ENCODE results near the gene RNF6. TPM values are rescaled to one million over a fixed set of nuclear protein-coding genes. Genes with fewer than 3 reads are reported as not detected.

Gene RNF6
- total and polyA plus RNA-seq, 5 donors, result 11.1 to 24.7 (median 21.5) TPM

- Histone ChIP-seq H3K27me3 (ENCODE audit: control insufficient read depth, insufficient read depth) (no peaks in the 10 kb centered on the region), H3K27ac (ENCODE audit: low read length) (no peak overlapping the region), H3K4me3 (ENCODE audit: low read length) (no peak overlapping the region), H3K9me3 (ENCODE audit: control insufficient read depth, low read length) (no peaks in the 10 kb centered on the region), H3K4me1 (ENCODE audit: control insufficient read depth, insufficient read depth, low read length) (no peaks in the 10 kb centered on the region)
- DNase-seq (no peak), ATAC-seq (no peak)
- intact Hi-C loops (cut with DNase I), result no loop called here
- 70% methylated on average over 7 of the region's 7 CpGs for WGBS
Measured at GRCh38 chr13:26225896-26226617, 3.9 kb upstream of the RNF6 start.

GRCh38 chr13:26222520-26223046 is 469 bp upstream of the RNF6 start:
- Histone ChIP-seq H3K4me3 (ENCODE audit: low read length) (peak overlapping the region; percentile 76), H3K27me3 (ENCODE audit: control insufficient read depth, insufficient read depth) (no peaks in the 10 kb centered on the region), H3K27ac (ENCODE audit: low read length) (peak overlapping the region; percentile 96), H3K9me3 (ENCODE audit: control insufficient read depth, low read length) (no peaks in the 10 kb centered on the region), H3K4me1 (ENCODE audit: control insufficient read depth, insufficient read depth, low read length) (no peaks in the 10 kb centered on the region)
- ATAC-seq (peak; percentile 82 to 83), DNase-seq (no peak)
- 21% methylated on average over 16 of the region's 16 CpGs for WGBS
- intact Hi-C loops (cut with DNase I), result no loop called here

DNA sequence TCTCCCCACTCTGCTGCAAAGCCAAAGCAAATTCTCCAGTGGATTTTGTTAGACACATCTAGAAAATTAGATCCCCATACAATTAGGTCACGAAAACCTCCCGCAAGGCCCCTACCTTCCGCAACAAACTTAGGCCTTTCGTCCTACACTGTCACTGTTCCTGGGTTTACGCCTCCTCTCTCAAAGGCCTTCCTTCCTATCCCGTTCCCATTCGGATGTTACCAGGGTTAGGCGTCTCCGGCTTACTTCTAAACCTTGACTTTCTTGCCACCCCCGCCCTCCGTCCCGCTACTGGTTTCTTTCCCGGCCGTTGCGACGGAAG is 754 bp downstream of the RNF6 start:
- DNase-seq (no peak), ATAC-seq (peak; percentile 54 to 78)
- no peaks in the 10 kb centered on the region for H3K4me1 ChIP-seq (ENCODE audit: control insufficient read depth, insufficient read depth, low read length)
- intact Hi-C loops (cut with DNase I), result no loop called here
- no peaks in the 10 kb centered on the region for H3K27me3 ChIP-seq (ENCODE audit: control insufficient read depth, insufficient read depth)
- H3K9me3 ChIP-seq (ENCODE audit: control insufficient read depth, low read length), result no peaks in the 10 kb centered on the region
- WGBS, result under 1% methylated on average over 16 of the region's 16 CpGs
- peak overlapping the region; percentile 76 for H3K4me3 ChIP-seq (ENCODE audit: low read length)
- H3K27ac ChIP-seq (ENCODE audit: low read length), result peak overlapping the region; percentile 96

GRCh38 chr13:26220575-26220974 is 1.5 kb downstream of the RNF6 start:
- Histone ChIP-seq H3K4me1 (ENCODE audit: control insufficient read depth, insufficient read depth, low read length) (no peaks in the 10 kb centered on the region), H3K4me3 (ENCODE audit: low read length) (no peak overlapping the region), H3K27ac (ENCODE audit: low read length) (no peak overlapping the region), H3K9me3 (ENCODE audit: control insufficient read depth, low read length) (no peaks in the 10 kb centered on the region), H3K27me3 (ENCODE audit: control insufficient read depth, insufficient read depth) (no peaks in the 10 kb centered on the region)
- intact Hi-C loops (cut with DNase I), result no loop called here
- ATAC-seq (no peak), DNase-seq (no peak)
- 87% methylated on average over 2 of the region's 2 CpGs for WGBS

DNA sequence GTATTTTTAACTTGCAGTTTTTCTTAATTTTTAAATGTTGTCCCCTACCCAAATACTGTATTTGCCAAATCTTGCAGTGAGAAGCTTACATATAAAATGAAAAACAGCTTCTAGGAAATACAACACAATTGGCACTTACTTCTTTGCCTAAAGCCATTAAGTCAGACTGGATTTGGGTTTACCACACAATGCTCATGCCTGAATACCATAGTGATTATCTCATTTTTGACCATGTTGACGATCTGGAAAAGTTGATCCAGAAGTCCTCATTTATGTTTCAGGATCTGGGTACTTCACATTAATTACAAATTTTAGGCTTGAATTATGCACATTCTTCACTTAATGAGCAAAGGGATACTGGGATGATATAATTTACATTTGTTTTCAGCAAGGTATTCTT is 2.4 kb downstream of the RNF6 start:
- intact Hi-C loops (cut with DNase I), result no loop called here
- H3K9me3 ChIP-seq (ENCODE audit: control insufficient read depth, low read length), result no peaks in the 10 kb centered on the region
- DNase-seq (no peak), ATAC-seq (no peak)
- H3K27me3 ChIP-seq (ENCODE audit: control insufficient read depth, insufficient read depth), result no peaks in the 10 kb centered on the region
- no peaks in the 10 kb centered on the region for H3K4me1 ChIP-seq (ENCODE audit: control insufficient read depth, insufficient read depth, low read length)
- H3K27ac ChIP-seq (ENCODE audit: low read length), result no peak overlapping the region
- H3K4me3 ChIP-seq (ENCODE audit: low read length), result no peak overlapping the region
- WGBS, result 51% methylated on average over 1 of the region's 1 CpG

DNA sequence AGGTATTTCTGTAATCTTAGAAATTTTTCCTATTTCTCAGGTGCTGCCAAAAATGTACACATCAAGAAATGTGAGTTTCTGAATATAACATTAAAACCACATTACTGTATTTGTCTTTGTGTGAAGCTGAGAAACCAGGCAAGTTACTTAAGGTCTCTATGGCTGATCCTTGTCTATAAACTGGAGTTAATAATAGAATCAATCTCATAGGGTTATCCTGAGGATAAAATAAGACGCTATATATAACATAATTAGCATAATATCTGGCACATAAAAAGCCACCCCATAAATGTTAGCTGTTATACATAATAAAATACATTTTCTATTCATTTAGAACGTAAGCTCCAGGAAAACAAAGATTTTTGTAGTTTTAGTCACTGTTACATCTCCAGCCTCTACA is 6.1 kb downstream of the RNF6 start:
- no peak overlapping the region for H3K27ac ChIP-seq (ENCODE audit: low read length)
- DNase-seq, result no peak
- no peak for ATAC-seq
- WGBS, result 80% methylated on average over 2 of the region's 2 CpGs
- H3K4me1 ChIP-seq (ENCODE audit: control insufficient read depth, insufficient read depth, low read length), result no peaks in the 10 kb centered on the region
- H3K4me3 ChIP-seq (ENCODE audit: low read length), result no peak overlapping the region
- H3K27me3 ChIP-seq (ENCODE audit: control insufficient read depth, insufficient read depth), result no peaks in the 10 kb centered on the region
- intact Hi-C loops (cut with DNase I), result no loop called here
- H3K9me3 ChIP-seq (ENCODE audit: control insufficient read depth, low read length), result no peaks in the 10 kb centered on the region

DNA sequence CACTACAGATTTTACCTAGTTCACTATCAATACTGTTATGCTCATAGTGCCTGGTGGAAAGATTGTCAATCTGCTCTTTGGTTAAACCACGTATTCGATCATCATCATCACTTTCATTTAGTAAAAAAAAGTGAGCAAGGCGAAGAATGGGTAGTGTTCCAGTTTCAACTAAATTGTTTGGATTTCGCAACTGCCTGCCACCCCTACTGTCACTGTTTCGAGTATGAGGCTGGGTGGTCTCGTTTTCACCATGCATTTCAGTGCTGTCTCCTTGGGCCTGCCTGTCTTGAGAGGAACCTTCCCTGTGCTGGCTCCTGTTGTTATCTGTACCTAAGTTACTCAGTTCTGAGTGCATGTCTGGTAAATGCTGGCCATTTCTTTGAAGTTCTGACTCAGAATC is 8.1 kb downstream of the RNF6 start:
- intact Hi-C loops (cut with DNase I), result no loop called here
- 93% methylated on average over 6 of the region's 6 CpGs for WGBS
- no peaks in the 10 kb centered on the region for H3K9me3 ChIP-seq (ENCODE audit: control insufficient read depth, low read length)

DNA sequence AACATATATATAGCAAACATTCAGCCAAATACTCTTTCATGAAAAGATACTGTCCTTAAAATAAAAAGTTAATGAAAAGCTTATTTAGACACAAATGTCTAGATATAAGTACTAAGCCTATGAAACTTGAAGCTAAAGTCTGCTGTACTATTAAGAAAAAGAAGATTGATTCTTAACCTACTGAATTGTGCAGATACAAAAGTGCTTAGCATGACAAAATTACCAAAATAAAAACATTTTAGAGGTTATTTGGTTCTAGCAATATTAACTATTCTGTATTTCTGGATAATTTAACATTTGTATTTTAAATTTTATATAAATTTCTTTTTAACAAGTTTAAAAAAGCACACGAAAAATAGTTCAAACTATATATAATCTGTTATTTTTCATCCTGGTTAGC is 8.8 kb downstream of the RNF6 start:
- WGBS, result 80% methylated on average over 1 of the region's 1 CpG
- Histone ChIP-seq H3K27ac (ENCODE audit: low read length) (no peak overlapping the region), H3K27me3 (ENCODE audit: control insufficient read depth, insufficient read depth) (no peaks in the 10 kb centered on the region), H3K9me3 (ENCODE audit: control insufficient read depth, low read length) (no peaks in the 10 kb centered on the region), H3K4me1 (ENCODE audit: control insufficient read depth, insufficient read depth, low read length) (no peaks in the 10 kb centered on the region), H3K4me3 (ENCODE audit: low read length) (no peak overlapping the region)
- intact Hi-C loops (cut with DNase I), result no loop called here
- ATAC-seq (no peak), DNase-seq (no peak)

More for the DNA sequence above, 8.1 kb downstream of the RNF6 start:
- ATAC-seq, result no peak
- Histone ChIP-seq H3K4me1 (ENCODE audit: control insufficient read depth, insufficient read depth, low read length) (no peaks in the 10 kb centered on the region), H3K27ac (ENCODE audit: low read length) (no peak overlapping the region), H3K27me3 (ENCODE audit: control insufficient read depth, insufficient read depth) (no peaks in the 10 kb centered on the region), H3K4me3 (ENCODE audit: low read length) (no peak overlapping the region)
- DNase-seq, result no peak

- Histone ChIP-seq H3K27ac (ENCODE audit: low read length) (no peak overlapping the region), H3K27me3 (ENCODE audit: control insufficient read depth, insufficient read depth) (no peaks in the 10 kb centered on the region), H3K9me3 (ENCODE audit: control insufficient read depth, low read length) (no peaks in the 10 kb centered on the region), H3K4me1 (ENCODE audit: control insufficient read depth, insufficient read depth, low read length) (no peaks in the 10 kb centered on the region), H3K4me3 (ENCODE audit: low read length) (no peak overlapping the region)
- intact Hi-C loops (cut with DNase I), result no loop called here
- ATAC-seq (no peak), DNase-seq (no peak)
- WGBS, result 96% methylated on average over 1 of the region's 1 CpG
Measured at GRCh38 chr13:26208287-26208686, 13.8 kb downstream of the RNF6 start.

- intact Hi-C loops (cut with DNase I), result no loop called here
- Histone ChIP-seq H3K9me3 (ENCODE audit: control insufficient read depth, low read length) (no peaks in the 10 kb centered on the region), H3K4me3 (ENCODE audit: low read length) (no peak overlapping the region), H3K27me3 (ENCODE audit: control insufficient read depth, insufficient read depth) (no peaks in the 10 kb centered on the region), H3K4me1 (ENCODE audit: control insufficient read depth, insufficient read depth, low read length) (peaks cover 4% of the 10 kb centered on the region), H3K27ac (ENCODE audit: low read length) (no peak overlapping the region)
- no peak for DNase-seq
- peak; percentile 31 to 43 for ATAC-seq
Measured at GRCh38 chr13:26202365-26202972, 19.6 kb downstream of the RNF6 start.

DNA sequence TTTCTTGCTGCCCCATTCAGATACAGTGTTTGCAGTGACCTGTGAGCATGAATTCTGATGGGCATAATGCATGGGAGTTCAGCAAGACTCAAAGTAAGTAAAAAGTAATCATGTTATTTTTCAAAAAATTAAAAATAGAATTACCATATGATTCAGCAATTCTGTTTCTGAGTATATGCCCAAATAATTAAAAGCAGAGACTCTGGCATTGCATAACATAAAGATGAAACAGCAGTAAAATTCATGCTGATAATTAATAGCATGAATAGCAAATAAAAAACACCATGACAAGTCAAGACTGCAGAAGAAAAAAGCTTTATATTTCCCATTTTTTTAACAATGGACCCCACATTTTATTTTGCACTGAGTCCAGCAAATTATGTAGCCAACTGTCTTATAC is 21.3 kb downstream of the RNF6 start:
- DNase-seq, result no peak
- no peak overlapping the region for H3K4me3 ChIP-seq (ENCODE audit: low read length)
- peaks cover 4% of the 10 kb centered on the region for H3K4me1 ChIP-seq (ENCODE audit: control insufficient read depth, insufficient read depth, low read length)
- H3K27ac ChIP-seq (ENCODE audit: low read length), result no peak overlapping the region
- intact Hi-C loops (cut with DNase I), result no loop called here
- ATAC-seq, result no peak
- no peaks in the 10 kb centered on the region for H3K9me3 ChIP-seq (ENCODE audit: control insufficient read depth, low read length)
- H3K27me3 ChIP-seq (ENCODE audit: control insufficient read depth, insufficient read depth), result no peaks in the 10 kb centered on the region

Data from right cardiac atrium (tissue), 5 donors.